Spleen (tissue), 7 donors: Measurements from ENCODE around the gene GSTO1.

Experiments
- POLR2A ChIP-seq, 3 donors: fragments of 450-650 bp; IDR thresholded peaks; one replicate each; pipeline ENCODE4 v1.5.1; 2017; ENCODE audit warnings: antibody characterized with exemption in 3 of 3, mild to moderate bottlenecking in 1 of 3
- POLR2AphosphoS5 ChIP-seq, 3 donors: sonication (generic); formaldehyde crosslinking; IDR thresholded peaks; one replicate each; pipeline ENCODE4 v1.5.1; 2017; ENCODE audit warnings: antibody characterized with exemption in 3 of 3
- TF ChIP-seq, protein P1 (sequence below), 11 experiments: fragments of 200-600 bp in 7 of 11; fragments of 450-650 bp in 4 of 11; sonication (generic) in 4 of 11; IDR thresholded peaks in 8 of 11; conservative IDR thresholded peaks in 3 of 11; 1 replicate in 7 of 11; 2 replicates in 4 of 11; pipeline versions ENCODE4 v1.4.0 to v1.8.0; 2016 to 2021; ENCODE audit warnings: antibody characterized with exemption in 11 of 11, inconsistent platforms in 4 of 11, mild to moderate bottlenecking in 1 of 11
- donor health status: DM: no; HTN: no; CAD: no; lungs with moderate emphysema.
- donor health status: DM: no; HTN: no; CAD: no.
- donor health status: DM: no; HTN: no; CAD: no.

DNA sequence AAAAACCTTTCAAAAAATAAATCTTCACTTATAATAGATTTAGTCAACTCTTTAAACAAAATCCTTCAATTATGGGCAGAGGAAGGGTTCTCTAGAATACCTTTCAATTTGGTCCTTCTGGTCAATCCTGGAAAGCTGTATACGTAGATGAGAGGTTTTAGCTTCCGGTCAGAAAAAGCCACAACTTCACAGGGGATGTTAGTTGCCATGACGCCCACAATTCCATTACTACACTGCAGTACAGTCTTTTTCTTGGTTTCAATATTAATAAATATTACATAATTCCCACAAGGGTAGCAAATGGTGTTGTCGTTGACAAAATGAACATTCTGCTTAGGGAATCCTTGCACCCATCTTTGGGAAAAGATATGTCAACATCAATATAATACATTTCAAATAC lies 24.2 kb upstream of the GSTO1 start:
- TF ChIP-seq, protein P1, sequence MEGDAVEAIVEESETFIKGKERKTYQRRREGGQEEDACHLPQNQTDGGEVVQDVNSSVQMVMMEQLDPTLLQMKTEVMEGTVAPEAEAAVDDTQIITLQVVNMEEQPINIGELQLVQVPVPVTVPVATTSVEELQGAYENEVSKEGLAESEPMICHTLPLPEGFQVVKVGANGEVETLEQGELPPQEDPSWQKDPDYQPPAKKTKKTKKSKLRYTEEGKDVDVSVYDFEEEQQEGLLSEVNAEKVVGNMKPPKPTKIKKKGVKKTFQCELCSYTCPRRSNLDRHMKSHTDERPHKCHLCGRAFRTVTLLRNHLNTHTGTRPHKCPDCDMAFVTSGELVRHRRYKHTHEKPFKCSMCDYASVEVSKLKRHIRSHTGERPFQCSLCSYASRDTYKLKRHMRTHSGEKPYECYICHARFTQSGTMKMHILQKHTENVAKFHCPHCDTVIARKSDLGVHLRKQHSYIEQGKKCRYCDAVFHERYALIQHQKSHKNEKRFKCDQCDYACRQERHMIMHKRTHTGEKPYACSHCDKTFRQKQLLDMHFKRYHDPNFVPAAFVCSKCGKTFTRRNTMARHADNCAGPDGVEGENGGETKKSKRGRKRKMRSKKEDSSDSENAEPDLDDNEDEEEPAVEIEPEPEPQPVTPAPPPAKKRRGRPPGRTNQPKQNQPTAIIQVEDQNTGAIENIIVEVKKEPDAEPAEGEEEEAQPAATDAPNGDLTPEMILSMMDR (IDR thresholded peaks at IDR 0.05 in 8 of 11, conservative IDR thresholded peaks at IDR 0.05 in 3 of 11), result no peak
- TF ChIP-seq POLR2A (IDR thresholded peaks at IDR 0.05), result no peak
- no peak for TF ChIP-seq POLR2AphosphoS5 (IDR thresholded peaks at IDR 0.05)
